ENCODE data around the gene BEND6.

Gene BEND6

GRCh38 chr6:56961151-56961550, 6.2 kb downstream of the BEND6 start:
- peak overlapping the region; percentile 56; the same call in 1 of the 2 replicates for H2AFZ ChIP-seq (ENCODE audit: low read length)
- no peaks in the 10 kb centered on the region; the same call in 1 of the 2 replicates for H3F3A ChIP-seq (ENCODE audit: low read depth)
- H3K4me1 ChIP-seq (ENCODE audit: insufficient read depth, low read length, poor library complexity, severe bottlenecking), result peaks cover 60% of the 10 kb centered on the region
- peaks cover 19% of the 10 kb centered on the region for H3K79me2 ChIP-seq (ENCODE audit: insufficient read depth, low read length)
- no peaks in the 10 kb centered on the region for H4K20me1 ChIP-seq (ENCODE audit: insufficient read depth, low read length, poor library complexity, severe bottlenecking)
- TF ChIP-seq CTCF (conservative IDR thresholded peaks at IDR 0.05; ENCODE audit: low read length), result peak; percentile 70
- TF ChIP-seq EZH2phosphoT487 (IDR thresholded peaks at IDR 0.05; ENCODE audit: borderline replicate concordance), result no peak
- H3K9me2 ChIP-seq (replicated peaks; ENCODE audit: low read depth, low read length), result no peaks in the 10 kb centered on the region
- H3K36me3 ChIP-seq (ENCODE audit: insufficient read depth, low read length), result no peaks in the 10 kb centered on the region
- H3K27me3 ChIP-seq (ENCODE audit: insufficient read depth, low read length, poor library complexity, severe bottlenecking), result no peaks in the 10 kb centered on the region
- peak overlapping the region; percentile 52 for H3K9ac ChIP-seq (ENCODE audit: low read depth, low read length, poor library complexity, severe bottlenecking)
- H3K4me3 ChIP-seq (ENCODE audit: low read length, poor library complexity, severe bottlenecking), result peak overlapping the region; percentile 17
- H3K9me3 ChIP-seq (ENCODE audit: insufficient read depth, low read depth, low read length), result no peaks in the 10 kb centered on the region
- peak overlapping the region; percentile 48 for H3K4me2 ChIP-seq (ENCODE audit: low read depth, low read length, poor library complexity, severe bottlenecking)

GRCh38 chr6:56962441-56962840, 7.5 kb downstream of the BEND6 start:
- Histone ChIP-seq H3K9me2 (replicated peaks; ENCODE audit: low read depth, low read length) (no peaks in the 10 kb centered on the region), H4K20me1 (ENCODE audit: insufficient read depth, low read length, poor library complexity, severe bottlenecking) (no peaks in the 10 kb centered on the region), H3K9me3 (ENCODE audit: insufficient read depth, low read depth, low read length) (no peaks in the 10 kb centered on the region), H3F3A (ENCODE audit: low read depth) (no peaks in the 10 kb centered on the region), H3K27me3 (ENCODE audit: insufficient read depth, low read length, poor library complexity, severe bottlenecking) (no peaks in the 10 kb centered on the region), H3K36me3 (ENCODE audit: insufficient read depth, low read length) (no peaks in the 10 kb centered on the region), H3K4me3 (ENCODE audit: low read length, poor library complexity, severe bottlenecking) (no peak overlapping the region), H3K9ac (ENCODE audit: low read depth, low read length, poor library complexity, severe bottlenecking) (peak overlapping the region; percentile 6), H3K4me2 (ENCODE audit: low read depth, low read length, poor library complexity, severe bottlenecking) (peak overlapping the region; percentile 18), H2AFZ (ENCODE audit: low read length) (no peak overlapping the region), H3K4me1 (ENCODE audit: insufficient read depth, low read length, poor library complexity, severe bottlenecking) (peaks cover 47% of the 10 kb centered on the region), H3K79me2 (ENCODE audit: insufficient read depth, low read length) (peaks cover 7% of the 10 kb centered on the region; the same call in 1 of the 2 replicates)
- TF ChIP-seq CTCF (conservative IDR thresholded peaks at IDR 0.05; ENCODE audit: low read length), result no peak
- TF ChIP-seq EZH2phosphoT487 (IDR thresholded peaks at IDR 0.05; ENCODE audit: borderline replicate concordance), result no peak

- Histone ChIP-seq H3K4me3 (ENCODE audit: low read length, poor library complexity, severe bottlenecking) (no peak overlapping the region), H3K9me2 (replicated peaks; ENCODE audit: low read depth, low read length) (no peaks in the 10 kb centered on the region), H3K27me3 (ENCODE audit: insufficient read depth, low read length, poor library complexity, severe bottlenecking) (no peaks in the 10 kb centered on the region), H3F3A (ENCODE audit: low read depth) (no peaks in the 10 kb centered on the region), H3K4me1 (ENCODE audit: insufficient read depth, low read length, poor library complexity, severe bottlenecking) (peaks cover 41% of the 10 kb centered on the region), H2AFZ (ENCODE audit: low read length) (no peak overlapping the region), H3K4me2 (ENCODE audit: low read depth, low read length, poor library complexity, severe bottlenecking) (peak overlapping the region; percentile 18), H3K9me3 (ENCODE audit: insufficient read depth, low read depth, low read length) (no peaks in the 10 kb centered on the region), H3K36me3 (ENCODE audit: insufficient read depth, low read length) (no peaks in the 10 kb centered on the region), H3K79me2 (ENCODE audit: insufficient read depth, low read length) (peaks cover 1% of the 10 kb centered on the region; the same call in 1 of the 2 replicates), H3K9ac (ENCODE audit: low read depth, low read length, poor library complexity, severe bottlenecking) (no peak overlapping the region), H4K20me1 (ENCODE audit: insufficient read depth, low read length, poor library complexity, severe bottlenecking) (no peaks in the 10 kb centered on the region)
- TF ChIP-seq CTCF (conservative IDR thresholded peaks at IDR 0.05; ENCODE audit: low read length) (no peak), EZH2phosphoT487 (IDR thresholded peaks at IDR 0.05; ENCODE audit: borderline replicate concordance) (no peak)
Observed at GRCh38 chr6:56963043-56963442, 8.1 kb downstream of the BEND6 start.
